GM23338 (cell line): ENCODE measurements around the gene CBR1. TPM values are rescaled to one million over a fixed set of nuclear protein-coding genes. Genes with fewer than 3 reads are reported as not detected.

ENCODE experiments used
- ATAC-seq: fragments of 200-7000 bp; cut with Tn5 transposase; 3 replicates; pipeline ENCODE4 v1.9.1; 2020
- DNase-seq: peaks from one replicate; pipeline ENCODE4 v3.0.0-alpha.2; 2015; ENCODE audit warnings: low spot score
- H2AFZ ChIP-seq: fragments of 200-600 bp; sonication (generic); 2 replicates; pipeline ENCODE4 v1.8.0; 2016; ENCODE audit warnings: antibody characterized with exemption, mild to moderate bottlenecking, moderate library complexity
- H3F3A ChIP-seq: fragments of 200-600 bp; sonication (generic); replicated peaks from 2 replicates; pipeline ENCODE4 v1.8.0; 2017; ENCODE audit warnings: antibody characterized with exemption, mixed run types, low read depth
- H3K27ac ChIP-seq: fragments of 200-600 bp; sonication (generic); 2 replicates; pipeline ENCODE4 v1.6.1; 2016; ENCODE audit warnings: low read depth
- H3K27me3 ChIP-seq: fragments of 200-600 bp; sonication (generic); 2 replicates; pipeline ENCODE4 v1.8.0; 2016; ENCODE audit warnings: mild to moderate bottlenecking, mixed run types, moderate library complexity; ENCODE audit not compliant: insufficient read depth
- H3K36me3 ChIP-seq: fragments of 200-600 bp; sonication (generic); 2 replicates; pipeline ENCODE4 v1.8.0; 2016; ENCODE audit warnings: mild to moderate bottlenecking; ENCODE audit not compliant: insufficient read depth
- H3K4me1 ChIP-seq: fragments of 200-600 bp; sonication (generic); 2 replicates; pipeline ENCODE4 v1.8.0; 2016; ENCODE audit warnings: mild to moderate bottlenecking, moderate library complexity; ENCODE audit not compliant: insufficient read depth
- H3K4me2 ChIP-seq: fragments of 200-600 bp; sonication (generic); 2 replicates; pipeline ENCODE4 v1.7.1; 2017; ENCODE audit warnings: mixed run types
- H3K4me3 ChIP-seq: fragments of 200-600 bp; sonication (generic); 2 replicates; pipeline ENCODE4 v1.6.1; 2016; ENCODE audit warnings: mixed run types
- H3K79me2 ChIP-seq: fragments of 200-600 bp; sonication (generic); replicated peaks from 2 replicates; pipeline ENCODE4 v1.8.0; 2017; ENCODE audit warnings: mild to moderate bottlenecking; ENCODE audit not compliant: insufficient read depth
- H3K9me2 ChIP-seq: fragments of 200-600 bp; sonication (generic); 2 replicates; pipeline ENCODE4 v1.8.0; 2017; ENCODE audit not compliant: insufficient read depth
- H4K20me1 ChIP-seq: fragments of 200-600 bp; sonication (generic); replicated peaks from 2 replicates; pipeline ENCODE4 v1.8.0; 2017; ENCODE audit warnings: mild to moderate bottlenecking; ENCODE audit not compliant: insufficient read depth
- H3K27ac Mint-ChIP-seq: 2 replicates; pipeline ENCODE4 v1.8.0; 2020; ENCODE audit warnings: inconsistent platforms, mild to moderate bottlenecking, moderate library complexity, mixed read lengths
- H3K27me3 Mint-ChIP-seq: 3 replicates; pipeline ENCODE4 v1.8.0; 2022; ENCODE audit warnings: low read depth, mild to moderate bottlenecking, moderate library complexity, mixed read lengths, inconsistent platforms; ENCODE audit not compliant: insufficient read depth, poor library complexity
- H3K36me3 Mint-ChIP-seq: 3 replicates; pipeline ENCODE4 v1.8.0; 2021; ENCODE audit warnings: low read depth, mild to moderate bottlenecking, inconsistent platforms, moderate library complexity, mixed read lengths
- H3K4me1 Mint-ChIP-seq: 3 replicates; pipeline ENCODE4 v1.8.0; 2020; ENCODE audit warnings: mild to moderate bottlenecking, inconsistent platforms, mixed read lengths
- H3K4me3 Mint-ChIP-seq: 3 replicates; pipeline ENCODE4 v1.8.0; 2021; ENCODE audit warnings: moderate library complexity, mild to moderate bottlenecking, inconsistent platforms, mixed read lengths
- H3K9me3 Mint-ChIP-seq: 3 replicates; pipeline ENCODE4 v1.8.0; 2020; ENCODE audit warnings: moderate library complexity, mild to moderate bottlenecking, inconsistent platforms, mixed read lengths
- CREB1 ChIP-seq: fragments of 250-450 bp; sonication (Bioruptor Pico); IDR thresholded peaks from 2 replicates; pipeline ENCODE4 v1.5.0; 2020; ENCODE audit warnings: low read depth, mild to moderate bottlenecking, moderate library complexity
- CTCF ChIP-seq, 2 experiments: fragments of 200-600 bp in 1 of 2; sonication (generic) in 1 of 2; conservative IDR thresholded peaks; 2 replicates each; pipeline versions ENCODE4 v1.5.1 to v1.6.1; 2016 to 2017; ENCODE audit warnings: antibody characterized with exemption in 2 of 2, low read depth in 2 of 2, mild to moderate bottlenecking in 2 of 2, moderate library complexity in 1 of 2
- EZH2phosphoT487 ChIP-seq: fragments of 200-600 bp; sonication (generic); IDR thresholded peaks from one replicate; pipeline ENCODE4 v1.8.1; 2018; ENCODE audit warnings: antibody characterized with exemption; ENCODE audit not compliant: unreplicated experiment
- JUNB ChIP-seq: IDR thresholded peaks from one replicate; pipeline ENCODE4 v1.6.1; 2016; ENCODE audit warnings: antibody characterized with exemption; ENCODE audit not compliant: unreplicated experiment
- REST ChIP-seq: IDR thresholded peaks from one replicate; pipeline ENCODE4 v1.6.1; 2018; ENCODE audit warnings: antibody characterized with exemption; ENCODE audit not compliant: unreplicated experiment
- STAT1 ChIP-seq: IDR thresholded peaks from one replicate; pipeline ENCODE4 v1.6.1; 2016; ENCODE audit warnings: antibody characterized with exemption; ENCODE audit not compliant: unreplicated experiment
- ZNF114 ChIP-seq: fragments of 250-450 bp; sonication (Bioruptor Pico); IDR thresholded peaks from 2 replicates; pipeline ENCODE4 v1.5.0; 2020; ENCODE audit warnings: mild to moderate bottlenecking, moderate library complexity
- polyA plus RNA-seq: library from polyadenylated mRNA; unstranded; fragments of >200 nt; fragmentation: Nextera tagmentation; extraction: Ambion mirVana; gene quantifications from 2 replicates; pipeline ENCODE4 v1.2.1, GENCODE V29; 2016
- total RNA-seq: library from RNA; depleted of rRNA; stranded (reverse); fragments of >200 nt; shearing (Covaris generic); gene quantifications from 2 replicates; pipeline ENCODE4 v1.2.3, GENCODE V29; 2014

The CBR1 gene
- total and polyA plus RNA-seq, 2 experiments from 2014 or later, result 285 to 487 TPM

- H3F3A ChIP-seq, result peaks cover 28% of the 10 kb centered on the region; the same call in 1 of the 2 replicates
- no peaks in the 10 kb centered on the region for H3K27me3 ChIP-seq
- H3K9me2 ChIP-seq, result no peaks in the 10 kb centered on the region
- no peak overlapping the region for H3K27ac ChIP-seq
- H3K79me2 ChIP-seq, result no peaks in the 10 kb centered on the region
- H3K9me3 Mint-ChIP-seq, result peaks cover 5% of the 10 kb centered on the region; the same call in 2 of the 3 replicates
- H3K4me1 Mint-ChIP-seq, result peaks cover 10% of the 10 kb centered on the region
- H3K36me3 ChIP-seq, result 0 out of 2 replicates have a peak, but pooled peaks cover under 1% of the 10 kb centered on the region
- H3K4me2 ChIP-seq, result no peak overlapping the region
- TF ChIP-seq EZH2phosphoT487, result no peak
- TF ChIP-seq REST, result no peak
- TF ChIP-seq CTCF (conservative IDR thresholded peaks at IDR 0.05; ENCODE audit: low read depth in 2 of 2), result no peak
- TF ChIP-seq STAT1, result no peak
- TF ChIP-seq CREB1 (CRISPR knock-in tag), result no peak
- H3K4me3 ChIP-seq, result no peak overlapping the region
- peaks cover 12% of the 10 kb centered on the region for H3K4me1 ChIP-seq
- no peak for ATAC-seq
- peaks cover 3% of the 10 kb centered on the region; the same call in 1 of the 2 replicates for H4K20me1 ChIP-seq
- H3K4me3 Mint-ChIP-seq, result no peak overlapping the region
- no peak overlapping the region for H2AFZ ChIP-seq
- no peak for DNase-seq
- H3K27me3 Mint-ChIP-seq, result peaks cover 6% of the 10 kb centered on the region
- peaks cover 27% of the 10 kb centered on the region for H3K36me3 Mint-ChIP-seq
- H3K27ac Mint-ChIP-seq, result no peak overlapping the region
These were observed 39.1 kb upstream of the CBR1 start for GRCh38 chr21:36030581-36031189.

GRCh38 chr21:36032647-36033406 lies 37.0 kb upstream of the CBR1 start:
- Histone ChIP-seq H3K4me2 (no peak overlapping the region), H4K20me1 (peaks cover 3% of the 10 kb centered on the region; the same call in 1 of the 2 replicates), H3K79me2 (no peaks in the 10 kb centered on the region), H3F3A (peaks cover 36% of the 10 kb centered on the region), H3K9me2 (no peaks in the 10 kb centered on the region), H3K27ac (peak overlapping the region; percentile 93), H3K4me3 (no peak overlapping the region), H2AFZ (no peak overlapping the region), H3K4me1 (peaks cover 20% of the 10 kb centered on the region), H3K27me3 (no peaks in the 10 kb centered on the region), H3K36me3 (peaks cover 20% of the 10 kb centered on the region)
- Mint-ChIP-seq H3K4me1 (peaks cover 14% of the 10 kb centered on the region), H3K9me3 (peaks cover 5% of the 10 kb centered on the region; the same call in 1 of the 3 replicates), H3K4me3 (no peak overlapping the region), H3K27me3 (peaks cover 6% of the 10 kb centered on the region), H3K27ac (no peak overlapping the region), H3K36me3 (peaks cover 45% of the 10 kb centered on the region)
- DNase-seq, result no peak
- TF ChIP-seq JUNB (no peak), ZNF114 (CRISPR knock-in tag) (no peak)
- ATAC-seq, result no peak
